Inflammatory macrophage treated with lipopolysaccharide for 1 hour (primary cell): ENCODE data around the gene POLD4.
"Not testable (repeated sequence)": the region's sequence is repeated elsewhere in the genome, so short reads cannot be mapped to it uniquely, and the experiment has no call there.

Source experiments
- DNase-seq, 2 donors: peaks; one replicate each; pipeline ENCODE4 v3.0.0-alpha.2; 2020 to 2022

Gene POLD4

DNA sequence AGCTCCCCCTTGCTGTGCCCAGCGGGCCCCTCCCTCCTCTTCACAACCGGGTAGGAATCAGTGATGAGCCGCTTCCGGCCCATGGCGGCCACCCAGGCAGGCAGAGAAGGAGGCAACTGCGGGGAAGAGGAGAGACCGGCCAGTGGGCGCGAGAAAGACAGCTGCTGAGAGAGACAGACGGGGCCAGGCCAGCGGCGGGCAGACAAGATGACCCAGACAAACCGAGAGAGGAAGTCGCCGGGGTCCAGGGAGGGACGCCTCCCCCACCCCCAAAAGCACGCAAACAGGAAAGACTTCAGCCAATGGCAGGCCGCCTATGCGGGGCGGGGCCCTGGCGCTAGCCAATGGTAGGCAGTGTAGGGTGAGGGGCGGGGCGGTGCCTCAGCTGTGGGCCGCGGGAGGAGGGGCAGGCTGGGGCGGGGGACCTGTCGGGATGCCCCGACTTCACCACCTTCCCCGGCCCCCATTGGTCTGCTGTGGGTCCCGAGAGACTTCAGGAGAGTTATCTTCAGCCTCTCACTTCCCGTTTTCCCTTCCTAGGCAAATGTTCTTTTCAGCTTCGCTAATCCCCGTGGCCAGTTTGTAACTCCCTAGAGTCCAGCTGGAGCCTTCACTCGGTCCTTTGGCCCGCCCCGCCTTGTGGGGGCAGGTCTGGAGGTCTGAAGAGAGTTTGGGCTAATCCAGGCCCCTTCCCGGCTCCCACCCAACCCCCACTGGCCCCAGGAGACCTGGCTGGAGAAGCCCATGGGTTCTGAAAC is at the start of gene POLD4:
POLD4 (minus strand) TSS at position 230 of the 758 bp plus-strand sequence; CDS start at position 83, 147 bp downstream.
- DNase-seq: peak; percentile 97 to 98

- not testable (repeated sequence) for DNase-seq
Observed at GRCh38 chr11:67403085-67403484, 49.7 kb upstream of the POLD4 start.

GRCh38 chr11:67402192-67402839 is 49.0 kb upstream of the POLD4 start:
- DNase-seq: not testable (repeated sequence)

DNA sequence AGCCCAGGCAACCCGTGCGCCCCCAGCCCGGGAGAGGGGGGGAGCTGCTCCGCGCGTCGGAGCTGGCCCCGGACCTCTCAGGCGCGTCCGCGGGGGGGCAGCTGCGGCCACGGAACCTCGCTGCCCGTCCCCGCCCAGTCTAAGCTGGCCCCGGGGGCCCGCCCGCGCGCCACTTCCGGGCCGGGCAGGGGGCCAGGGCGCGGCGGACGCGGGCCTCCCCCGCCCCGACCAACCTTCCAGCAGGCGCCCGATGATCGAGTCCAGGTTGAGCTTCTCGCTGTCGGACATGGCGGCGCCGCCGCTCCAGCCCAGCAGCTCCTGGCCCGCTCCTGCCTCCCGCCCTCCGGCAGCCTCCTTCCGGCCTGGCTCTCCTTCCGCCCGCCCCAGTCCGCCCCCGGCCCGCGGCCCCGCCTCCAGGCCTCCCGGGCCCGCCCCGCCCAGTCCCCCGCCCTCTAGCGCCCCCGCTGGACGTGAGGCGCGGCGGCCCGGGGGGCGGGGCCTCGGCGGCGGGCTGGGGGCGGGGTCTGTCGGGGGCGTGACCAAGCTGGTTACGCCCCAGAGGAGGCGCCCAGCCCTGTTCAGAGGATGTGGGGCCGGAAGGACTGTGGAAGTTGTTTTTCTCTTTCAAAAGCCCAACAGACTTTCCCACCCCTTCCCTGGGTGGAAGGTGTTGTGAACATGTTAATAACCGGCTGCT is 48.3 kb upstream of the POLD4 start, which contains the start of gene PPP1CA:
PPP1CA (minus strand) TSS at position 364 of the 697 bp plus-strand sequence; CDS start at position 288, 76 bp downstream.
- peak; percentile 80 to 91 for DNase-seq

- no peak for DNase-seq
Observed at GRCh38 chr11:67400942-67401494, 47.7 kb upstream of the POLD4 start.

- DNase-seq: no peak
Observed at GRCh38 chr11:67400251-67400941, 47.0 kb upstream of the POLD4 start.

DNA sequence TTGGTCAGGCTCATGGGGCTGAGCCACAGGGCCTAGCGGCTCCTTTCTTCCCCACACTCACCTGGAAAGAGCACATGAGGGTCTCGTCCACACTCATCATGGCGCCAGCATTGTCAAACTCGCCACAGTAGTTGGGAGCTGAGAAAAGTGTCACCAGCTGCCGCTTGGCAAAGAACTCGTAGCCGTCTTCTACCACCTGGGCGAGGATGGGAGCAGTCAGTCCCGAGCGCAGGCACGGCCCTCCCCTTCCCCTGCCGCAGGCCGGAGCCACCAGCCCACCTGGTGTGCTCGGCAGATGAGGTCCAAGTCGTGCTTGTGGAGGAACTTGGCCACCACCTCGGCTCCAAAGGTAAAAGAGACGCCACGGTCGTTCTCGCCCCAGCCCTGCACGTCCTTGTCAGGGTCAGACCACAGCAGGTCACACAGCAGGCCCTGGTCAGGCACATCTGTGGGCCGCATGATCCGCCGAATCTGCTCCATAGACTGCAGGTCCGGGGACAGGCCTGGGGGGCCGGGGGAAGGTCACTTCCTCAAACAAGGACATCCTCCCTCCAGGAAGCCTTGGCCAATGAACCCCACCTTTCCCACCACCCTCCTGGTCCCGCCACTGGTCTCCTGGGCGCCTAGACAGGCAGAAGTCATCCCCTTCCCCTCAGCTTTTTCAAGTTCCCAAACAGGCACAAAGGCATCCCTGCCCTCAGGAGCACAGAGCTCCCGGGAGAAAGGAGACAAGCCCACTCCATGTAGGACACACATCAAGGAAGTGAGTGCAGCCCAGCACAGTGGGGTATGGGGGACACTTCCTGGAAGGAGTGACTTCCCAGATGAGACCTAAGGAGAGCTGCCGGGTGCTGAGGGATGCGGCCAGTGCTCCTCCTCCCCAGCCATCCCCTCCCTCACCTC is 45.6 kb upstream of the POLD4 start:
- DNase-seq: no peak

DNA sequence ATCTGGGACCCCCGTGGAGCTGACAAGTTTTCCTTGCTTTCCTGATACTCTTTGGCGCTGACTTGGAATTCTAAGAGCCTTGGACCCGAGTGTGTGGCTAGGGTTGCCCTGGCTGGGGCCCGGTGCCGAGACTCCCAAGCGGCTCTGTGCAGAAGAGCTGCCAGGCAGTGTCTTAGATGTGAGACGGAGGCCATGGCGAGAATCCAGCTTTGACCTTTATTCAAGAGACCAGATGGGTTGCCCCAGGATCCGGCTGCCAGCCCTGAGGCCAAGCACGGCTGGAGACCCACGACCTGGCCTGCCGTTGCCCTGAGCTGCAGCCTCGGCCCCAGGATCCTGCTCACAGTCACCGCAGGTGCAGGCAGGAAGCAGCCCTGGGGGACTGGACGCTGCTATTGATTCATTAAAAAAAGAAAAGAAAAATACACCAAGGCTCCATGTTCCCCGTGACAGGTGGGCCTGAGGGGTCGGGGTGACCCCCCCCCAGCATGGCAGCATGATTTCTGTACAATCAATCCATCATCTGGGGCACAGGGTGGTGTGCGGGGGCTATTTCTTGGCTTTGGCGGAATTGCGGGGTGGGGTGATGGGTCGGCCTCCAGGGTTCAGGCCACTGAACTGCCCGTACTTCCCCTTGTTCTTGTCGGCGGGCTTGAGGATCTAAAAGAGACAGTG is 44.8 kb upstream of the POLD4 start:
- no peak for DNase-seq

DNA sequence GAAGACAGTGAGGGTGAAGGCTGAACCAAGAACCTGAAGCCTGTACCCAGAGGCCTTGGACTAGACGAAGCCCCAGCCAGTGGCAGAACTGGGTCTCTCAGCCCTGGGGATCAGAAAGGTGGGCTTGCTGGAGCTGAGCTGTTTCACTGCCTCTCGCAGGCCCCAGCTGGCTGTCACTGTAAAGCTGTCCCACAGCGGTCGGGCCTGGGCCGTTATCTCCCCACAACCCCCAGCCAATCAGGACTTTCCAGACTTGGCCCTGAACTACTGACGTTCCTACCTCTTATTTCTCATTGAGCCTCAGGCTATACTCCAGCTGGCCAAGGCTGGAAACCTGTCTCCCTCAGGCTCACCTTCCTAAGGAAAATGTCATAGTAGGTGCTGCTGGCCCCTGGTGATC is 44.2 kb upstream of the POLD4 start:
- DNase-seq: no peak

- no peak for DNase-seq
Observed at GRCh38 chr11:67396587-67397389, 43.4 kb upstream of the POLD4 start.

GRCh38 chr11:67396259-67396581 is 42.9 kb upstream of the POLD4 start:
- DNase-seq: no peak

GRCh38 chr11:67395555-67396258 is 42.4 kb upstream of the POLD4 start:
- no peak for DNase-seq

- no peak for DNase-seq
Observed at GRCh38 chr11:67393990-67394389, 40.6 kb upstream of the POLD4 start.

DNA sequence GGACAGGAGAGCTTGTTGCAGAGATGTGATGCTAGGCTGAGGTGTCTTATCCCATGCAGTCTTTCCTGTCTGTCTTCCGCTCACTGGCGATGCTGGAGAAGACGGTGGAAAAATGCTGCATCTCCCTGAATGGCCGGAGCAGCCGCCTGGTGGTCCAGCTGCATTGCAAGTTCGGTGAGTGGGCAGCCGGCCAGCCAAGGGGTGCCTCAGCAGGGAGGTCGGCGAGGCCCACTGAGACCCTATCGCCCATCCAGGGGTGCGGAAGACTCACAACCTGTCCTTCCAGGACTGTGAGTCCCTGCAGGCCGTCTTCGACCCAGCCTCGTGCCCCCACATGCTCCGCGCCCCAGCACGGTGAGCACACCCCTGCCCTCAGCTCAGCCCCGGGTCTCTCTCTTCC is 40.1 kb upstream of the POLD4 start:
- DNase-seq: no peak

- no peak for DNase-seq
Observed at GRCh38 chr11:67392183-67392715, 38.9 kb upstream of the POLD4 start.

GRCh38 chr11:67391304-67392182 is 38.2 kb upstream of the POLD4 start, which contains the start of gene RAD9A:
Gene RAD9A, plus strand, starts transcription at chr11:67391986. Its CDS starts 59 bp downstream, at chr11:67392045.
- DNase-seq: peak; percentile 76 to 86

DNA sequence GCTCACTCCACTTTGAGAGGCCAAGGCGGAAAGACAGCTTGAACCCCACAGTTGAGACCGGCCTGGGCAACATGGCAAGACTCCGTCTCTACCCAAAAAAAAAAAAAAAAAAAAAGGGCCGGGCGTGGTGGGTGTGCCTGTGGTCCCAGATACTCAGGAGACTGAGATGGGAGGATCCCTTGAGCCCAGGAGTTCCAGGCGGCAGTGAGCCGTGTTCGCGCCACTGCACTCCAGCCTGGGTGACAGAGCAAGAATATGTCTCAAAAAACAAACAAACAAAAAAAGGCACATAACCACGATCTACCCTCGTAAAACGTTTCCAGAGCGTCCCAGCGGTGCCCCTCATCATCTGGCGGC is 37.6 kb upstream of the POLD4 start:
- no peak for DNase-seq

DNA sequence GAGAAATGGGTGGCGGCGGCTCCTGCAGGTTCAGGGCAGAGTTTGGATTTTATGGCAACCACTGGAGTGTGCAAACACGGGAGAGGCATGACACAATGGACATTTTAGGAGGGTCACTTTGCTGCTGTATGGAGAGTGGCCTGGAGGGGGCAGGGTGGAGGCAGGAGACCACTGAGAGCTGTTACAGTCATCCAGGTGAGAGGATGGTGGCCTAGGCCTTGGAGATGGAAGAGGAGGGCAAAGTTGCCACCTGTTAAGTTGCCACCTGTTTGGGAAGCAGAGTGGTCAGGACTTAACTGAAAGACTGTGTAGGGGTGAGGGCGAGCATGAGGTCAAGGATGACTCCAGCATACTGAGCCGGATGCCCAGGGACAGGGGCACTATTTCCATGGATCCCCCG is 36.1 kb upstream of the POLD4 start:
- peak in 1 of 2 donors; percentile 48 for DNase-seq
